Neural cell (in vitro differentiated cells): ENCODE results near the gene KDM4D. TPM values are rescaled to one million over a fixed set of nuclear protein-coding genes. Genes with fewer than 3 reads are reported as not detected.

Source experiments
- H2AFZ ChIP-seq: fragments of 200-600, 300-800 bp; sonication (generic), shearing (Covaris generic); 2 replicates; pipeline ENCODE4 v1.6.0; 2014; ENCODE audit warnings: low read depth, mild to moderate bottlenecking, antibody characterized with exemption, low read length, moderate library complexity
- H3F3A ChIP-seq: fragments of 200-600 bp; shearing (Covaris generic); 2 replicates; pipeline ENCODE4 v1.6.1; 2016; ENCODE audit warnings: mild to moderate bottlenecking, moderate library complexity, mixed read lengths, antibody characterized with exemption, low read length; ENCODE audit not compliant: insufficient read depth, poor library complexity, severe bottlenecking
- H3K27ac ChIP-seq: fragments of 200-600, 300-800 bp; sonication (generic), shearing (Covaris generic); 2 replicates; pipeline ENCODE4 v1.5.1; 2014; ENCODE audit warnings: mild to moderate bottlenecking, low read length, moderate library complexity
- H3K27me3 ChIP-seq: fragments of 300-800, 200-600 bp; sonication (generic), shearing (Covaris generic); 2 replicates; pipeline ENCODE4 v1.6.0; 2014; ENCODE audit warnings: mild to moderate bottlenecking, low read depth, low read length, moderate library complexity; ENCODE audit not compliant: insufficient read depth
- H3K36me3 ChIP-seq: fragments of 300-800, 200-600 bp; sonication (generic), shearing (Covaris generic); 2 replicates; pipeline ENCODE4 v1.5.1; 2014; ENCODE audit warnings: mild to moderate bottlenecking, antibody characterized with exemption, low read length, moderate library complexity; ENCODE audit not compliant: insufficient read depth
- H3K4me2 ChIP-seq: fragments of 300-800, 200-600 bp; sonication (generic), shearing (Covaris generic); 2 replicates; pipeline ENCODE4 v1.6.0; 2014; ENCODE audit warnings: mild to moderate bottlenecking, low read length
- H3K4me3 ChIP-seq: fragments of 300-800, 200-600 bp; sonication (generic), shearing (Covaris generic); 2 replicates; pipeline ENCODE4 v1.5.1; 2014; ENCODE audit warnings: mild to moderate bottlenecking, low read length, moderate library complexity
- H3K79me2 ChIP-seq: fragments of 200-600 bp; shearing (Covaris generic); replicated peaks from 2 replicates; pipeline ENCODE4 v1.6.0; 2014; ENCODE audit warnings: mild to moderate bottlenecking, low read length, moderate library complexity; ENCODE audit not compliant: insufficient read depth
- H3K9ac ChIP-seq: fragments of 300-800, 200-600 bp; sonication (generic), shearing (Covaris generic); 2 replicates; pipeline ENCODE4 v1.6.1; 2016; ENCODE audit warnings: mild to moderate bottlenecking, low read length, mixed read lengths
- H3K9me2 ChIP-seq: fragments of 200-600 bp; shearing (Covaris generic); 2 replicates; pipeline ENCODE4 v1.6.1; 2016; ENCODE audit warnings: mild to moderate bottlenecking, low read length, mixed read lengths; ENCODE audit not compliant: insufficient read depth
- H3K9me3 ChIP-seq: fragments of 200-600, 300-800 bp; sonication (generic), shearing (Covaris generic); 2 replicates; pipeline ENCODE4 v1.6.1; 2016; ENCODE audit warnings: mild to moderate bottlenecking, mixed run types, low read length, moderate library complexity, mixed read lengths
- H4K20me1 ChIP-seq: fragments of 200-600 bp; shearing (Covaris generic); 2 replicates; pipeline ENCODE4 v1.6.1; 2016; ENCODE audit warnings: mild to moderate bottlenecking, mixed run types; ENCODE audit not compliant: insufficient read depth
- CTCF ChIP-seq: fragments of 450-650 bp; IDR thresholded peaks from 2 replicates; pipeline ENCODE4 v1.5.1; 2014; ENCODE audit warnings: antibody characterized with exemption, mild to moderate bottlenecking, moderate library complexity; ENCODE audit not compliant: poor library complexity, severe bottlenecking
- EP300 ChIP-seq: fragments of 450-650 bp; conservative IDR thresholded peaks from 2 replicates; pipeline ENCODE4 v1.6.1; 2014; ENCODE audit warnings: antibody characterized with exemption, mild to moderate bottlenecking, moderate library complexity; ENCODE audit not compliant: poor library complexity, severe bottlenecking
- EZH2 ChIP-seq: fragments of 200-600, 300-800 bp; shearing (Covaris generic), sonication (generic); IDR thresholded peaks from 2 replicates; pipeline ENCODE4 v1.6.1; 2014; ENCODE audit warnings: antibody characterized with exemption, low read length, borderline replicate concordance, mild to moderate bottlenecking; ENCODE audit not compliant: insufficient read depth, poor library complexity, severe bottlenecking
- MXI1 ChIP-seq: fragments of 450-650 bp; conservative IDR thresholded peaks from 2 replicates; pipeline ENCODE4 v1.6.1; 2014; ENCODE audit warnings: antibody characterized with exemption, mild to moderate bottlenecking; ENCODE audit not compliant: poor library complexity, severe bottlenecking
- POLR2AphosphoS5 ChIP-seq: IDR thresholded peaks from 2 replicates; pipeline ENCODE4 v1.6.1; 2012
- RAD21 ChIP-seq: fragments of 450-650 bp; conservative IDR thresholded peaks from 2 replicates; pipeline ENCODE4 v1.6.1; 2014; ENCODE audit warnings: antibody characterized with exemption, mild to moderate bottlenecking, moderate library complexity
- REST ChIP-seq: IDR thresholded peaks from 2 replicates; pipeline ENCODE4 v1.6.1; 2012; ENCODE audit warnings: borderline replicate concordance
- SMC3 ChIP-seq: fragments of 450-650 bp; conservative IDR thresholded peaks from 2 replicates; pipeline ENCODE4 v1.6.1; 2014; ENCODE audit warnings: antibody characterized with exemption, mild to moderate bottlenecking, moderate library complexity; ENCODE audit not compliant: poor library complexity
- TAF1 ChIP-seq: IDR thresholded peaks from 2 replicates; pipeline ENCODE4 v1.6.1; 2012; ENCODE audit warnings: low read depth
- polyA plus RNA-seq: library from polyadenylated mRNA; depleted of rRNA; stranded (reverse); fragments of >200 nt; gene quantifications from 2 replicates; pipeline ENCODE4 v1.2.3, GENCODE V29; 2014

The KDM4D gene
- polyA plus RNA-seq, 1 donor from 2014 or later = 1.3 TPM

- no peak overlapping the region for H3K27ac ChIP-seq
- no peak overlapping the region for H3K4me2 ChIP-seq
- no peaks in the 10 kb centered on the region for H3K9me2 ChIP-seq
- H3K4me3 ChIP-seq = no peak overlapping the region
- no peak overlapping the region for H2AFZ ChIP-seq
- H3K36me3 ChIP-seq = no peaks in the 10 kb centered on the region
- H3K27me3 ChIP-seq = no peaks in the 10 kb centered on the region
- H3K79me2 ChIP-seq = no peaks in the 10 kb centered on the region
- no peaks in the 10 kb centered on the region for H4K20me1 ChIP-seq
- no peak overlapping the region for H3K9ac ChIP-seq
- H3K9me3 ChIP-seq = no peaks in the 10 kb centered on the region
- no peaks in the 10 kb centered on the region for H3F3A ChIP-seq
- TF ChIP-seq POLR2AphosphoS5 (no peak), RAD21 (no peak), MXI1 (no peak), SMC3 (no peak), REST (no peak), EZH2 (no peak), TAF1 (no peak), CTCF (no peak), EP300 (no peak)
Measured at GRCh38 chr11:94926271-94926625, 47.3 kb upstream of the KDM4D start.

GRCh38 chr11:94926698-94927237 lies 46.7 kb upstream of the KDM4D start:
- no peaks in the 10 kb centered on the region for H4K20me1 ChIP-seq
- H3K36me3 ChIP-seq = no peaks in the 10 kb centered on the region
- no peak overlapping the region for H3K4me2 ChIP-seq
- H3F3A ChIP-seq = no peaks in the 10 kb centered on the region
- no peak for TF ChIP-seq TAF1
- no peak for TF ChIP-seq MXI1
- no peak for TF ChIP-seq RAD21
- no peak for TF ChIP-seq POLR2AphosphoS5
- no peak for TF ChIP-seq CTCF
- no peak for TF ChIP-seq EP300
- no peak for TF ChIP-seq EZH2
- no peak for TF ChIP-seq REST
- TF ChIP-seq SMC3 = no peak
- H3K79me2 ChIP-seq = no peaks in the 10 kb centered on the region
- no peaks in the 10 kb centered on the region for H3K9me3 ChIP-seq
- H3K9me2 ChIP-seq = no peaks in the 10 kb centered on the region
- H3K9ac ChIP-seq = no peak overlapping the region
- H3K27me3 ChIP-seq = no peaks in the 10 kb centered on the region
- H3K27ac ChIP-seq = no peak overlapping the region
- H3K4me3 ChIP-seq = no peak overlapping the region
- H2AFZ ChIP-seq = no peak overlapping the region
